Left ventricle myocardium inferior (tissue), 1 donor: ENCODE measurements around the gene ZNF440. TPM values are rescaled to one million over a fixed set of nuclear protein-coding genes. Genes with fewer than 3 reads are reported as not detected.

Experiments used
- DNase-seq: peaks from one replicate; pipeline ENCODE4 v3.0.0-alpha.2; 2020
- H3K27ac ChIP-seq: fragments of 200-600 bp; replicated peaks from 2 replicates; pipeline ENCODE4 v1.8.0; 2021
- H3K27me3 ChIP-seq: fragments of 200-600 bp; 2 replicates; pipeline ENCODE4 v1.8.0; 2021; ENCODE audit warnings: low read depth
- H3K36me3 ChIP-seq: fragments of 200-600 bp; 2 replicates; pipeline ENCODE4 v1.8.0; 2021
- H3K4me1 ChIP-seq: fragments of 200-600 bp; 2 replicates; pipeline ENCODE4 v1.8.0; 2021
- H3K4me3 ChIP-seq: fragments of 200-600 bp; 2 replicates; pipeline ENCODE4 v1.8.0; 2021; ENCODE audit warnings: mild to moderate bottlenecking, moderate library complexity
- H3K9me3 ChIP-seq: fragments of 200-600 bp; replicated peaks from 2 replicates; pipeline ENCODE4 v1.8.0; 2021
- CTCF ChIP-seq: fragments of 200-600 bp; IDR thresholded peaks from 2 replicates; pipeline ENCODE4 v1.8.0; 2021; ENCODE audit warnings: antibody characterized with exemption, mild to moderate bottlenecking, borderline replicate concordance
- intact Hi-C: fragments of 100-400 bp; cut with micrococcal nuclease; formaldehyde crosslinking; loops from one replicate; pipeline ENCODE4 v1.11.0; 2022
- total RNA-seq: library from RNA; stranded (reverse); fragmentation: NEBNext Ultra II Directional; extraction: Animal tissue kit (Norgen Biotek cat#: 25700); gene quantifications from one replicate; pipeline ENCODE4 v1.2.1, GENCODE V29; 2021
- donor health status: DM: no; HTN: yes; CAD: no; lungs with severe emphysema.

ZNF440 gene
- total RNA-seq, 1 donor from 2014 or later, result 3.7 TPM

GRCh38 chr19:11882606-11883005 lies 68.5 kb downstream of the ZNF440 start:
- Histone ChIP-seq H3K36me3 (no peaks in the 10 kb centered on the region), H3K9me3 (no peaks in the 10 kb centered on the region), H3K27ac (no peak overlapping the region), H3K27me3 (no peaks in the 10 kb centered on the region), H3K4me1 (peaks cover 6% of the 10 kb centered on the region), H3K4me3 (no peak overlapping the region)
- DNase-seq, result no peak
- no peak for TF ChIP-seq CTCF
- intact Hi-C loops, result loop anchor here (10.0 kb wide), 1 partner anchor 112 kb away; no protein-coding TSS in a partner anchor

Other genes with a start within 250 kb of the ZNF440 start
- gene ACP5, start 236.6 kb upstream of the ZNF440 start, total RNA-seq, result 3.1 TPM
- gene ZNF627, start 216.8 kb upstream of the ZNF440 start, total RNA-seq, result 5.5 TPM
- 3.3 TPM for gene ZNF823, start 75.3 kb upstream of the ZNF440 start, total RNA-seq
- gene ZNF441, start 47.3 kb upstream of the ZNF440 start, total RNA-seq, result 4.3 TPM
- gene ZNF491, start 15.8 kb upstream of the ZNF440 start, total RNA-seq, result 2.4 TPM
- 4.8 TPM for gene ZNF439, start 34.5 kb downstream of the ZNF440 start, total RNA-seq
- gene ZNF69, start 73.5 kb downstream of the ZNF440 start, total RNA-seq, result 5.2 TPM
- gene ZNF700, start 110.8 kb downstream of the ZNF440 start, total RNA-seq, result 3.3 TPM
- 3.1 TPM for gene ZNF763, start 150.8 kb downstream of the ZNF440 start, total RNA-seq
- 3.4 TPM for gene ZNF433, start 221.4 kb downstream of the ZNF440 start, total RNA-seq
- 0.16 TPM for gene ZNF878, start 238.7 kb downstream of the ZNF440 start, total RNA-seq